ENCODE results near the gene ERVFRD-1. TPM values are rescaled to one million over a fixed set of nuclear protein-coding genes. Genes with fewer than 3 reads are reported as not detected.

The ERVFRD-1 gene
- total and polyA plus RNA-seq, 12 donors, result 0.01 to 0.23 (median 0.09) TPM; not detected in 8

- ATAC-seq, result no peak
- intact Hi-C loops (cut with DNase I), result loop anchor here in 4 of 10 donors (5.0 to 10.0 kb wide), 4 partner anchors 92 to 437 kb away; partner anchors contain the start of gene NEDD9 (in 1 of the 4)
- H3K9me3 ChIP-seq, result no peaks in the 10 kb centered on the region
- WGBS, 2 donors, result 60 to 81% methylated on average over 3 of the region's 3 CpGs
- H3K27ac ChIP-seq, result no peak overlapping the region
- no peak for TF ChIP-seq CTCF (IDR thresholded peaks at IDR 0.05)
- peaks cover 0 to 17% (median 0%) of the 10 kb centered on the region in 9 donors for H3K4me1 ChIP-seq
- peaks cover 0 to 14% (median 0%) of the 10 kb centered on the region in 9 donors for H3K36me3 ChIP-seq
- no peaks in the 10 kb centered on the region for H3K27me3 ChIP-seq
- no peak for DNase-seq
- no peak overlapping the region for H3K4me3 ChIP-seq
These were observed 28.5 kb upstream of the ERVFRD-1 start for GRCh38 chr6:11140056-11140455.

GRCh38 chr6:11139051-11139960 is 27.8 kb upstream of the ERVFRD-1 start:
- WGBS, 2 donors, result 89 to 91% methylated on average over 3 of the region's 3 CpGs
- intact Hi-C loops (cut with DNase I), result no loop called here
- no peak overlapping the region for H3K27ac ChIP-seq
- H3K36me3 ChIP-seq, result peaks cover 0 to 22% (median 0%) of the 10 kb centered on the region in 9 donors
- H3K4me1 ChIP-seq, result peaks cover 0 to 13% (median 0%) of the 10 kb centered on the region in 9 donors
- ATAC-seq, result no peak
- TF ChIP-seq CTCF (IDR thresholded peaks at IDR 0.05), result no peak
- H3K4me3 ChIP-seq, result no peak overlapping the region
- no peaks in the 10 kb centered on the region for H3K9me3 ChIP-seq
- no peaks in the 10 kb centered on the region for H3K27me3 ChIP-seq
- DNase-seq, result no peak

DNA sequence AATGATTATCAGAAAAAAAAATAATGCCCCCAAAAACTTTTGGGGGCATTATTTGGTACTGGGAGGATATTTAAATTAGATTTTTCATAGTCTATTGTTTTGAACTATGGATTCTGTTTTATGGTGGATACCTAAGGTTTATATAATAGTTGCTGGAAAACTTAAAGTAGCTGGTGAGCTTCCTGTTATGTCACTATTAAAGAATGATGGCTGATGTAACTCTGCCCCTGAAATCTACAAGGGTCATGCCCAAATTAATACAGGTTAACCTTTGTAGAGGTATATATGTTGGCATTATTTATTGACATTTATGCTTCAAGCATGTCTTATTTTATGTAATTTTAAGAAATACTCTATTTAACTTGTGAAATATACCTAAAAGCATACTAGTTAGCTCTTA is 25.3 kb upstream of the ERVFRD-1 start:
- ATAC-seq (no peak), DNase-seq (no peak)
- no peaks in the 10 kb centered on the region for H3K9me3 ChIP-seq
- H3K27ac ChIP-seq, result no peak overlapping the region
- peaks cover 0 to 12% (median 0%) of the 10 kb centered on the region in 9 donors for H3K4me1 ChIP-seq
- no peak for TF ChIP-seq CTCF (IDR thresholded peaks at IDR 0.05)
- peaks cover 0 to 23% (median 0%) of the 10 kb centered on the region in 9 donors for H3K36me3 ChIP-seq
- intact Hi-C loops (cut with DNase I), result no loop called here
- H3K4me3 ChIP-seq, result no peak overlapping the region
- H3K27me3 ChIP-seq, result no peaks in the 10 kb centered on the region

GRCh38 chr6:11133281-11133680 is 21.8 kb upstream of the ERVFRD-1 start:
- Histone ChIP-seq H3K27ac (no peak overlapping the region), H3K4me3 (no peak overlapping the region), H3K27me3 (no peaks in the 10 kb centered on the region), H3K36me3 (peaks cover 0 to 23% (median 0%) of the 10 kb centered on the region in 9 donors), H3K9me3 (no peaks in the 10 kb centered on the region), H3K4me1 (peaks cover 0 to 30% (median 8%) of the 10 kb centered on the region in 9 donors)
- DNase-seq, result no peak
- TF ChIP-seq CTCF (IDR thresholded peaks at IDR 0.05), result no peak
- intact Hi-C loops (cut with DNase I), result no loop called here
- ATAC-seq, result no peak
- WGBS, 2 donors, result 70 to 79% methylated on average over 5 of the region's 5 CpGs
